ENCODE results near the gene DPH7.

The DPH7 gene

GRCh38 chr9:137593176-137593575 is 14.5 kb upstream of the DPH7 start:
- TF ChIP-seq ZNF274 (IDR thresholded peaks at IDR 0.05; ENCODE audit: low read depth, low read length) = no peak

DNA sequence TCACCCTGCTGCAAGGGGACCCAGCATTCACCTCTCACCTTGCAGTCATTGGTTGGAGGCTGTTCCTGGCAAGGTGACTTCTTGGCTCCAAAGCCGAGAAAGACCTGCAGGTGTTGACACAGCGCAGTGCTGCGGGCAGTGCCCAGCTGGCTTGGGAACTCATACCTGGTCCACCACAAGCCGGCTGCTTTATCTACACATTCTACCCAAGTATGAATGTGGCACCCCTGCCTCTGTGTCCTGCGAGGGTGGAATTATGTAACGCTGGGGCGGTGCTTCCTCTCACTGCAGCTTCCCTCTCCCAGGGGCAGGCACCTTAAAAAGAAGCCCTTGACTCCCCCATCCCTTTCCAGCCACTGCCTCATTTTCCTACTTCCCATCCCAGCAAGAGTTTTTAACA is 14.0 kb upstream of the DPH7 start:
- no peak overlapping the region for H3K4me3 ChIP-seq (ENCODE audit: low read length)
- TF ChIP-seq ZNF274 (IDR thresholded peaks at IDR 0.05; ENCODE audit: low read depth, low read length) = no peak

More at GRCh38 chr9:137593176-137593575, 14.5 kb upstream of the DPH7 start:
- no peak overlapping the region for H3K4me3 ChIP-seq (ENCODE audit: low read length)

GRCh38 chr9:137590469-137591383 is 12.0 kb upstream of the DPH7 start, which contains the start of gene ZMYND19:
TSS of gene ZMYND19 (minus strand) at chr9:137590512. CDS start at chr9:137590263, 249 bp downstream.
- H3K4me3 ChIP-seq (ENCODE audit: low read length) = peak within 1 kb of the TSS; percentile 84
- TF ChIP-seq ZNF274 (IDR thresholded peaks at IDR 0.05; ENCODE audit: low read depth, low read length) = no peak

DNA sequence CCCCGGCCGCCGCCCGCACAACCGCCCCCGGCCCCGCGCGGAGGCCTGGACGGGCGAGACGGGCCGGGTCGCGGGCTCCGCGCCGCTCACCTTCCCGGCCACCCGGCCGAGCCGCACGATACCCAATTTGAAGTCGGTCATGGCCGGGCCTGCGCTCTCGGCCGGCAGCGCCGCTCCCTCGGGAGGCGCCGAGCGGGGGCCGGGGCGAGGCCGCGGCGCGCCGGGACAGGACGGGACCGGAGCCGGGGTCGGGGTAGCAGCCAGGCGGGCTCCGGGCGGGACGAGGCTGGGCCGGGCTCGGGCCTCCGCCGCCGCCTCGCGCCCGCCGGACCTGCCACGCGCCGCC is 11.4 kb upstream of the DPH7 start:
- no peak for TF ChIP-seq ZNF274 (IDR thresholded peaks at IDR 0.05; ENCODE audit: low read depth, low read length)
- peak overlapping the region; percentile 72 for H3K4me3 ChIP-seq (ENCODE audit: low read length)

DNA sequence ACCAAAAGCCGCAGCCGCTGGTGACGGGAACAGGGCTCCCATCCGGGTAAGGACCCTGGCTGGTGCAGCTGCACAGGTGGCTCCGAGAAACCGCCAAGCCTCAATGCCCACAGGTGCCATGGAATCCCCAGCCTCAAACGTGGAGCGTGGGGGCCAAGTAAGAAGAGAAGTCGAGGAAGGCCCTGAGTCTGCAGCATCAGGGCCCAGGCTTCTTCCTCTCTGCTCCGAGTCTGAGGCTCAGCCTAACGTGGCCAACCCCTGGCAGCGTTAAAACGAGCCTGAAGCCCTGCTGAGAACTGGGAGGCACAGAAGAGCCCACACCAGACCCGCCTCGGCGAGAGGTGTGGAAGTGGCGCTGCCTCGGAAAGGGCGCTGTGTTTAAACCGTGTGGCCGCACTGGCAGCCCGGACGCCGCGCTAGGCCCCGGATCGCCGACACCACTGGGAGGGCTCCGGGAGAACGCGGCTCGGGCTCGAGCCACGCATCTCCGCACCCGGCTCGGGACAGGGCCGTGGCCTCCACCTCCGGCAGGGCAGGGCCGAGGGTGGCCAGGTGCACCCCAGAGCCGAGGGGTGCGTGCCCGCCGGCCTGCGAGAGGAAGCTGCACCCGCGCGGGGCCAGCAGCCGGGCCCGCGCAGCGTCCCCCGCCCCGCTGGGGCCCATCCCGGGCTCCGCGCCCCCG is 10.9 kb upstream of the DPH7 start:
- TF ChIP-seq ZNF274 (IDR thresholded peaks at IDR 0.05; ENCODE audit: low read depth, low read length) = no peak
- H3K4me3 ChIP-seq (ENCODE audit: low read length) = peak overlapping the region; percentile 72

- H3K4me3 ChIP-seq (ENCODE audit: low read length) = peak overlapping the region; percentile 72; the same call in 1 of the 2 replicates
- no peak for TF ChIP-seq ZNF274 (IDR thresholded peaks at IDR 0.05; ENCODE audit: low read depth, low read length)
Measured at GRCh38 chr9:137588891-137589290, 10.2 kb upstream of the DPH7 start.

DNA sequence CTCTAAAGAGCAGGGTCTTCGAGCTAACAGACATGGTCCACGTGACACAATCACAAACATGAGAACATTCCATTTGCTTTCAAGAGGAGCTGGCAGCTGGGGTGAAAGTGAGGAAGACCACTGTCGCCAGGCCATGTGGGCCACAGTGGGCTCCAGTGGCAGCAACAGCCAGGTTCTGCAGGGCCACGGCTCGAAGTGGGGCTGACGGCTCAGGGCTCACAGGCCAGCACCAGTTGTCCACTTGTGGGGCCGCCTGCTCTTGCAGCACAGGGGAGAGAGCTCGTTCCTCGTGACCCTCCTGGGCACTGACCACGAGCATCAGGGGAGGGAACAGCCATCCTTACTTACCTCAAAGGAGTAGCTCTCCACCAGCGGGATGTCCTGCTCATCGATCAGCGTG is 9.6 kb upstream of the DPH7 start:
- no peak for TF ChIP-seq ZNF274 (IDR thresholded peaks at IDR 0.05; ENCODE audit: low read depth, low read length)
- H3K4me3 ChIP-seq (ENCODE audit: low read length) = no peak overlapping the region

DNA sequence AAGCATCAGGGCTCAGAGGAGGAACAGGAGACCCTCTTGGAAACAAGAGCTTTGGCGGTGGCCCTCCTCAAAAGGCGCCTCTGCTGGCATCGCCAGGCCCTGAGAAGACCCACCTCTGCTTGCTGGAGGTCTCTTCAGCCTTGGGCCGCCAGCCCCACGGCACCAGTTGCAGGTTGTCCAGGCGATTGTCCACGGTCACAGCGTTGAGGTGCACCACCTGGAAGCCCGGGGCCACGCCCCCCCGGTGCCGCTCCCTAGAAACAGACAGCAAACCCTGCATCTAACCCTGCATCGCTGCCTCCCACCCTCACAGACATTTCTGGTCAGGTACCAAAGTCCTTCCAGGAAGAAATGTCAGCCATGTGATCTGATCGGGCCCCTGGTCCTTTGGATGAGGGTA is 8.1 kb upstream of the DPH7 start:
- TF ChIP-seq ZNF274 (IDR thresholded peaks at IDR 0.05; ENCODE audit: low read depth, low read length) = no peak

GRCh38 chr9:137583957-137584356 is 5.2 kb upstream of the DPH7 start:
- no peak for TF ChIP-seq ZNF274 (IDR thresholded peaks at IDR 0.05; ENCODE audit: low read depth, low read length)
- no peak overlapping the region for H3K4me3 ChIP-seq (ENCODE audit: low read length)

More for the DNA sequence above, 8.1 kb upstream of the DPH7 start:
- no peak overlapping the region for H3K4me3 ChIP-seq (ENCODE audit: low read length)

DNA sequence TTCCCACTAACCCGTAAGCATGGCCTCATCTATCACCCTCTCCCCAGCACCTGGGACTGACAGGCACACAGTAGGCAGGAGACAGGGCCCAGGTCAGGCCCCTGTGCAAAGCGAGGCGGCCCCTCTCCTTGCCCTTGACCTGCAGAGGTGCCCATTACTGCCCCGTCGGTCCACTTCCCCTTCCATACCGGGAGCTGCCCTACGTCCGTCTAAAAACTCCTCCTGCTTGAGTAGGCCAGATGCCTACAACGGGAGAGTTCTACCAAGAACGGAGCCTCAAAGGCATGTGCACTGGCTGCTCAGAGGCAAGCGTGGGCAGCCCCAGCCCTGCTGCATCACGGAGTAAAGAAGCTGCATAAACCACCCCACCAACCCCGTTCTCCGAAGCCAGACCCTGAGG is 4.6 kb upstream of the DPH7 start:
- no peak for TF ChIP-seq ZNF274 (IDR thresholded peaks at IDR 0.05; ENCODE audit: low read depth, low read length)
- H3K4me3 ChIP-seq (ENCODE audit: low read length) = no peak overlapping the region

DNA sequence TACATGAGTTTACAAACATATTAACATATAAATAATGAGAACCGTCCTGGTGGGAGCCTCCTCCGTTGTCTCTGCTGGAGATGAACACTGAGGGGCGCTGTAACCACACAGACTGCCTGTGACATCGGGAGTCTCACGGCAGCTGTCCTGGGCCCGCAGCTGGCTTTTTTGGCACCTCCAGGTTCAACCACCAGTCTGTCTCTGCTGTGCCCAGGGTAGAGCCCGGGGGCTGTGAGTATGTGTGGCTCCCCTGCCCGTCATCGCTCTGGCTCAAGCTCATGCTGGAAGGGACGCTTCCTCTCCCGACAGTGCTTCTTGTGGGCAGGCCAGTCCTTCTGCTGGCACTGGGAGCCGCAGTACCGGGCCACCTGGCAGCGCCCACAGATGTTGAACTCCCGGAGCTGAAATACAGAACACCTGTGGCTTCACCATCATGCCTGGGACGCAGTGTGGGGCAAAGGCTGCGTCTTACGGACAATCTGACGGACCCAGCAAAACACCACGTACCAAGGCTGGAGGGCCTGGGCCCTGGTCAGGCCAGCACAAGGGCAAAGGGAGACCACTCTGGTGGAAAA is 3.6 kb upstream of the DPH7 start:
- H3K4me3 ChIP-seq (ENCODE audit: low read length) = no peak overlapping the region
- TF ChIP-seq ZNF274 (IDR thresholded peaks at IDR 0.05; ENCODE audit: low read depth, low read length) = no peak

- H3K4me3 ChIP-seq (ENCODE audit: low read length) = no peak overlapping the region
- no peak for TF ChIP-seq ZNF274 (IDR thresholded peaks at IDR 0.05; ENCODE audit: low read depth, low read length)
Measured at GRCh38 chr9:137581361-137582285, 2.9 kb upstream of the DPH7 start.

DNA sequence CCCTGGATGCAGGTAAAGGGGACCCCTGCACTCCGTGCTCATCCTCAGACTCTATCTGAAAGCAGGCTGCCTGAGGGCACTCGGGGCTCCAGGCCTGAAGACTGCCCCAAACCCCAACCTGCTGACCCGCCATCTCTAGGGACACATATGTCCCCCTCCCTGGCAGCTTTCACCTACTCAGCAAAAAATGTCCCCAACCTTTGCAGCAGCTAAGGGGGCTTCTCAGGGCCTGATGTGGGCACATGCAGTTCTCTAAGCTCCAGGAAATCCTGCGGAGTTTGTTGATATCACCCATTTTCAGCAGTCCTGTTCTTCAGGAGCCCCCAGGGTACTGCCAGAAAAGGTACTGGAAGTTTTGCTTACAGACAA is 2.2 kb upstream of the DPH7 start:
- no peak overlapping the region for H3K4me3 ChIP-seq (ENCODE audit: low read length)
- no peak for TF ChIP-seq ZNF274 (IDR thresholded peaks at IDR 0.05; ENCODE audit: low read depth, low read length)
